HepG2 (cell line): ENCODE results near the gene DDX50. TPM values are rescaled to one million over a fixed set of nuclear protein-coding genes. Genes with fewer than 3 reads are reported as not detected.
A peak's percentile ranks its signal among the peaks of the same experiment; 100 is the strongest.

Experiments used
- BRF2 ChIP-seq: sonication (generic); formaldehyde crosslinking; IDR thresholded peaks from 2 replicates; pipeline ENCODE4 v1.8.1; 2022; ENCODE audit warnings: mild to moderate bottlenecking, missing genetic modification reagents
- CEBPZ ChIP-seq: IDR thresholded peaks from 2 replicates; pipeline ENCODE4 v1.6.1; 2012; ENCODE audit warnings: low read length, improper control_type of control experiment
- FLYWCH1 ChIP-seq: sonication (generic); formaldehyde crosslinking; IDR thresholded peaks from 2 replicates; pipeline ENCODE4 v1.8.1; 2023; ENCODE audit warnings: mild to moderate bottlenecking, missing genetic modification reagents
- HDAC1 ChIP-seq: sonication (generic); formaldehyde crosslinking; IDR thresholded peaks from 2 replicates; pipeline ENCODE4 v1.5.1; 2020; ENCODE audit warnings: mild to moderate bottlenecking, missing genetic modification reagents
- HNRNPUL1 ChIP-seq: fragments of 200-400 bp; formaldehyde crosslinking; IDR thresholded peaks from 2 replicates; pipeline ENCODE4 v1.6.1; 2017; ENCODE audit warnings: low read depth, mild to moderate bottlenecking, low read length, moderate library complexity
- KMT2B ChIP-seq: IDR thresholded peaks from 2 replicates; pipeline ENCODE4 v1.6.1; 2016; ENCODE audit warnings: missing genetic modification reagents, missing compliant biosample characterization
- LCORL ChIP-seq, 2 experiments: fragments of 450-650 bp in 1 of 2; sonication (generic) in 1 of 2; formaldehyde crosslinking in 1 of 2; IDR thresholded peaks; 2 replicates each; pipeline versions ENCODE4 v1.5.0 to v1.6.1; 2017 to 2020; ENCODE audit warnings: antibody characterized with exemption in 1 of 2, missing genetic modification reagents in 1 of 2
- MTERF4 ChIP-seq: sonication (generic); formaldehyde crosslinking; IDR thresholded peaks from 2 replicates; pipeline ENCODE4 v1.8.0; 2023; ENCODE audit warnings: mild to moderate bottlenecking, missing genetic modification reagents
- NFIC ChIP-seq: IDR thresholded peaks from 2 replicates; pipeline ENCODE4 v1.6.1; 2012; ENCODE audit warnings: mild to moderate bottlenecking, low read length, inconsistent platforms
- NR2C2 ChIP-seq: sonication (generic); formaldehyde crosslinking; IDR thresholded peaks from 2 replicates; pipeline ENCODE4 v1.4.0; 2020; ENCODE audit warnings: missing genetic modification reagents, mild to moderate bottlenecking, moderate library complexity, borderline replicate concordance
- POLR2AphosphoS5 ChIP-seq: IDR thresholded peaks from 2 replicates; pipeline ENCODE4 v1.6.1; 2012; ENCODE audit warnings: low read depth, low read length
- POLR2G ChIP-seq: fragments of 200-400 bp; formaldehyde crosslinking; IDR thresholded peaks from 2 replicates; pipeline ENCODE4 v1.6.1; 2018; ENCODE audit warnings: mild to moderate bottlenecking, low read depth, low read length, moderate library complexity
- RAD21 ChIP-seq: fragments of 450-650 bp; formaldehyde crosslinking; IDR thresholded peaks from 2 replicates; pipeline ENCODE4 v1.5.0; 2020; ENCODE audit warnings: mild to moderate bottlenecking
- SAP130 ChIP-seq: IDR thresholded peaks from 2 replicates; pipeline ENCODE4 v1.6.1; 2016; ENCODE audit warnings: low read depth
- TGIF2 ChIP-seq: IDR thresholded peaks from 2 replicates; pipeline ENCODE4 v1.6.1; 2016; ENCODE audit warnings: control low read depth, missing compliant biosample characterization
- UBTF ChIP-seq: sonication (generic); formaldehyde crosslinking; IDR thresholded peaks from 2 replicates; pipeline ENCODE4 v1.4.0; 2020; ENCODE audit warnings: mild to moderate bottlenecking, missing genetic modification reagents
- ZBTB42 ChIP-seq: sonication (generic); formaldehyde crosslinking; IDR thresholded peaks from 2 replicates; pipeline ENCODE4 v1.5.0; 2020; ENCODE audit warnings: mild to moderate bottlenecking, missing genetic modification reagents
- ZNF292 ChIP-seq: sonication (generic); formaldehyde crosslinking; IDR thresholded peaks from 2 replicates; pipeline ENCODE4 v1.8.1; 2022; ENCODE audit warnings: mild to moderate bottlenecking, low read depth, missing genetic modification reagents, borderline replicate concordance
- ZNF501 ChIP-seq: sonication (generic); formaldehyde crosslinking; IDR thresholded peaks from 2 replicates; pipeline ENCODE4 v1.5.1; 2020; ENCODE audit warnings: mild to moderate bottlenecking, moderate library complexity, missing genetic modification reagents
- ZNF558 ChIP-seq: sonication (generic); formaldehyde crosslinking; IDR thresholded peaks from 2 replicates; pipeline ENCODE4 v1.9.0; 2022; ENCODE audit warnings: mild to moderate bottlenecking, missing genetic modification reagents, borderline replicate concordance
- ZNF773 ChIP-seq: sonication (generic); formaldehyde crosslinking; IDR thresholded peaks from 2 replicates; pipeline ENCODE4 v1.4.0; 2020; ENCODE audit warnings: missing genetic modification reagents, borderline replicate concordance
- ZSCAN22 ChIP-seq: sonication (generic); formaldehyde crosslinking; IDR thresholded peaks from 2 replicates; pipeline ENCODE4 v1.4.0; 2020; ENCODE audit warnings: mild to moderate bottlenecking, missing genetic modification reagents
- polyA plus RNA-seq, 8 experiments: library from polyadenylated mRNA; depleted of rRNA in 3 of 8; stranded (reverse) in 7 of 8; unstranded in 1 of 8; fragments of >200 nt; fragmentation: Illumina TruSeq in 4 of 8; extraction: Trizol in 4 of 8; gene quantifications; 2 replicates each; pipeline versions ENCODE4 v1.2.1 to v1.2.3, GENCODE V29; 2011 to 2016; ENCODE audit warnings: low read depth in 4 of 8, missing spikeins in 1 of 8, mixed read lengths in 1 of 8; ENCODE audit not compliant: insufficient read depth in 1 of 8
- total RNA-seq, 5 experiments: library from RNA; depleted of rRNA; stranded (reverse); fragments of >200 nt; fragmentation: Illumina TruSeq; extraction: Trizol; gene quantifications; 2 replicates each; pipeline ENCODE4 v1.2.3, GENCODE V29; 2016; ENCODE audit warnings: low read depth in 1 of 5

Gene DDX50
- total and polyA plus RNA-seq, 2 of the 13 experiments (the other 11 are each of a cell fraction or from before 2014, with no cell fraction given): 19.0 to 38.2 TPM

GRCh38 chr10:68876246-68877138 is 24.6 kb upstream of the DDX50 start (continued):
- peak; percentile 75; the same call in 1 of the 2 replicates for TF ChIP-seq BRF2
- TF ChIP-seq ZNF773 (CRISPR knock-in tag): no peak
- TF ChIP-seq ZBTB42 (CRISPR knock-in tag): no peak
- peak; percentile 51; the same call in 1 of the 2 replicates for TF ChIP-seq NR2C2 (CRISPR knock-in tag)
- TF ChIP-seq MTERF4 (CRISPR knock-in tag): no peak
- no peak for TF ChIP-seq ZNF558 (CRISPR knock-in tag)
- no peak for TF ChIP-seq RAD21 (CRISPR knock-in tag)
- no peak for TF ChIP-seq HNRNPUL1
- peak; percentile 61 for TF ChIP-seq HDAC1 (CRISPR knock-in tag)
- TF ChIP-seq NFIC: peak; percentile 86
- TF ChIP-seq SAP130 (CRISPR knock-in tag): peak; percentile 83
- peak; percentile 61 for TF ChIP-seq ZNF501 (CRISPR knock-in tag)
- TF ChIP-seq POLR2G: peak; percentile 45; the same call in 1 of the 2 replicates
- no peak for TF ChIP-seq ZSCAN22 (CRISPR knock-in tag)
- TF ChIP-seq KMT2B (CRISPR knock-in tag): peak; percentile 46; the same call in 1 of the 2 replicates
- TF ChIP-seq POLR2AphosphoS5: peak; percentile 64
- TF ChIP-seq LCORL (IDR thresholded peaks at IDR 0.05): no peak
- TF ChIP-seq LCORL (CRISPR knock-in tag; IDR thresholded peaks at IDR 0.05): peak; percentile 54; the same call in 1 of the 2 replicates
- TF ChIP-seq UBTF: peak; percentile 39; the same call in 1 of the 2 replicates
- no peak for TF ChIP-seq FLYWCH1 (CRISPR knock-in tag)
- peak; percentile 53; the same call in 1 of the 2 replicates for TF ChIP-seq ZNF292 (CRISPR knock-in tag)
- no peak for TF ChIP-seq CEBPZ
- 0 out of 2 replicates have a peak, but pooled peaks have one; percentile 52 for TF ChIP-seq TGIF2 (CRISPR knock-in tag)
